GM03348 (cell line): ENCODE measurements around the gene BTNL8.

Experiments
- DNase-seq: peaks from one replicate; pipeline ENCODE4 v3.0.0; 2012; ENCODE audit warnings: low spot score

Gene BTNL8, protein sequence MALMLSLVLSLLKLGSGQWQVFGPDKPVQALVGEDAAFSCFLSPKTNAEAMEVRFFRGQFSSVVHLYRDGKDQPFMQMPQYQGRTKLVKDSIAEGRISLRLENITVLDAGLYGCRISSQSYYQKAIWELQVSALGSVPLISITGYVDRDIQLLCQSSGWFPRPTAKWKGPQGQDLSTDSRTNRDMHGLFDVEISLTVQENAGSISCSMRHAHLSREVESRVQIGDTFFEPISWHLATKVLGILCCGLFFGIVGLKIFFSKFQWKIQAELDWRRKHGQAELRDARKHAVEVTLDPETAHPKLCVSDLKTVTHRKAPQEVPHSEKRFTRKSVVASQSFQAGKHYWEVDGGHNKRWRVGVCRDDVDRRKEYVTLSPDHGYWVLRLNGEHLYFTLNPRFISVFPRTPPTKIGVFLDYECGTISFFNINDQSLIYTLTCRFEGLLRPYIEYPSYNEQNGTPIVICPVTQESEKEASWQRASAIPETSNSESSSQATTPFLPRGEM

DNA sequence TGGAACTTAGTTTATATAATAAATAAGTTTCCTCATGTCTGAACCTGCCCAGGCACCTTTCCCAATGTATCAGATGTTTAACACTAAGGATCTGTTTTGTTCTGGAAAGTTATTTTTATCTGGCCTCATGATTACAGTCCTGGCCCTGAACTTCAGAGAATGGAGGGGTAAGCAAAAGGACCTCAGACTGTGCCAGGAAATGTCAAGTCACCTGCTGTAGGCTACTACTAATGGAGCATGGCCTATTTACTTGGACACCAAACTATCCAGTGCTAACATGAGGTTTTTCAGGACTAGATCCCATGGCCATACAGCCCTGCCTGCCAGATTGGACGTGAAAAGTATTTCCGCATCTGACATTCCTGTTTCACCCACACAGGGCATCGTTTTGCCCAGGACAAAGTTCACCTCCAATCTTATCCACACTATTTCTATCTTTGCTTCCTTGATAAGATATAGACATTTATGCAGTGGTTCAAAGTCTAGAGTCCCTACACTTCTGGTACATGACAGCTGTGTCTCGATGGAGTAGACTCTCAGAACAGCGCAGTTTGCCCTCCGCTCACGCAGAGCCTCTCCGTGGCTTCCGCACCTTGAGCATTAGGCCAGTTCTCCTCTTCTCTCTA lies at the start of gene BTNL8:
Gene BTNL8 (plus strand): TSS at position 539 of the 626 bp plus-strand sequence. CDS start 152 bp downstream, outside the sequence.
- no peak for DNase-seq

DNA sequence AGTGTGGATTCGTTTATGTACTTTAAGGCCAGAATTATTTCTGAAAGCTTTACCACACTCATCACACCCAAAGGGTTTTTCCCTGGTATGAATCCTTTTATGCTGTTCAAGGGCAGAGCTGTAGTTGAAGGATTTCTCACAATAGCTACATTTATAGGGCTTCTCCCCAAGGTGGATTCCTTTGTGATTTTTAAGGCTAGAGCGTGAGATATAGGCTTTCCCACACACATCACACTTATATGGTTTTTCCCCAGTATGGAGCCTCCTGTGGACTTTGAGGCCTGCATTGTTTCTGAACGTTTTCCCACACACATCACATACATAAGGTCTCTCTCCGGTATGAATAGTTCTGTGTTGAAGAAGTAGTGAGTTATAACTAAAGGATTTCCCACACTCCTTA lies 49.1 kb upstream of the BTNL8 start:
- DNase-seq, result no peak

DNA sequence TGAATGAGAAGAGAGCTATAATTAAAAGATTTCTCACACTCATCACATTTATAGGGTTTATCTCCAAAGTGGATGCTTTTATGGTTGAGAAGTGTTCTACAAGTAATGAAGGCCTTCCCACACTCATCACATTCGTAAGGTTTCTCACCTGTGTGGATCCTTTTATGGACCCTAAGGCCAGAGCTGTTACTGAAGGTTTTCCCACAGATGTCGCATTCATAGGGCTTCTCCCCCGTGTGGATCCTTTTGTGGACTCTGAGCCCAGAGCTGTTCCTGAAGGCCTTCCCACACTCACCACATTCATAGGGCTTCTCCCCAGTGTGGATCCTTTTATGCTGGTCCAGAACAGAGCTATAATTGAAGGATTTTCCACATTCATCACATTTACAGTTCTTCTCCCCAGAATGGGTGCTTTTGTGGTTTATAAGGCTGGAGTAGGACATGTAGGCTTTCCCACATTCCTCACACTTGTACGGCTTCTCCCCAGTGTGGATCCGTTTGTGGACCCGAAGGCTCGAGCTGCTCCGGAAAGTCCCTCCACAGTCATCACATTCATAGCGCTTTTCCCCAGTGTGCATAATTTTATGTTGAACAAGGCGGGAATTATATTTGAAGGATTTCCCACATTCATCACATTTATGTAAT lies 48.4 kb upstream of the BTNL8 start:
- DNase-seq, result no peak

DNA sequence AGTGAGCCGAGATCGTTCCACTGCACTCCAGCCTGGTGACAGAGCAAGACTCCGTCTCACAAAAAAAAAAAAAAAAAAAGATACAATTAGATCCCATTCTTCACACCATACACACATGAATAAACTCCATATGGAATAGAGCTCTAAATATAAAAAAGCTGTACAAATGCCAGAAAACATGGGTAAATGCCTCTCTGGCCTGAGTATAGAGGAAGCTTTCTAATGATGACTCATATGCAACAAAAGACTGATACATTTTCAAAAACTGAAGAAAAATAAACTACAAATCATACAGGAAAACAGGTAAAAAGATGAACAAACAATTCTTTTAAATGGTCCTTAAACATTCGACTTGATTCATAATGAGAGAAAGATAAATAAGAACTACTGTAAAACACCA lies 46.5 kb upstream of the BTNL8 start:
- no peak for DNase-seq

GRCh38 chr5:180853121-180853847 lies 45.7 kb upstream of the BTNL8 start:
- no peak for DNase-seq

GRCh38 chr5:180853848-180854176 lies 45.1 kb upstream of the BTNL8 start:
- no peak for DNase-seq

DNA sequence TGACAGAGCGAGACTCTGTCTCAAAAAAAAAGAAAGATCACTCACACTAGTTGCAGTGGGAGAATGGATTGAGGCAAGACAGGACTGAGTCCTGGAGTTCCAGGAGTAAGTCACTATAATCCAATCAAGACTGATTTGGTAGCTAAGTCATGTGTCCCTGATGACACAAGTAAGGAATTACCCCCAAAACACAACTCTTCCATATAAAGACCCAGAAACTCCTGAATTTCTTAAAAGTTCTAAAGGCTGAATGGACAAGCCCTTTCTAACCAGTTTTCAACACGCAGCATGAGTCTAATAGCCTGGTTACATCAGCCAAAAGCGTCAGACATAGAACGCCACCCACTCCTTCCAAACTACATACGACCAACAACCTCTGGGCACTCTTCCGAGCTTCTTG lies 40.4 kb upstream of the BTNL8 start:
- DNase-seq, result no peak

DNA sequence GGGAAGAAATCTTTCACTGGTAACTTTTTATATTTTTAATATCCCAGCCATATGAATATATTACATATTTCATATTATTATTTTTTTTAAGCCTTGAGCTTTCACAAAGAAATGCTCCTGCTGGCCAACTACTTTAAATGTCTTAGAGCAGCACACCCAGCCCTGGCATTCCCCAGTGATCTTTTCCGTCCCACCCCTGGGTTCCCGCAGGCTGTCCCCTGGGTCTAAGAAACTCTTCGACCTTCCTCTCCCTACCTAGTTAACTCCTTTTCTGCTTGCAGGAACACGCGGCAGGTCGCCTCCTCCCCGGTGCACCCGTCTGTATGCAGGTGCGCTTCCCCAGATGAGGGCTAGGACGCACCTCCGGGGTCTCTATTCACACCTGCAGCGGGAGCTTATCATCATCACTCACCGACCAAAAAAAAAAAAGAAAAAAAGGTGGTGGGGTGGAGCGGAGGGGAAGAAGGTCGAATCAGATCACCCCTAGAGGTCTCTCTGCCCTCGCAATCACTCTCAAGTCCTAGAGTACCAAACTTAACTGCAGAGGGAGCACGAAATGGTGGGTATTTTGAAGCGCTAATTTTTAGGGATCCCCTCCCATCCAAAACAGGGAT lies 38.6 kb upstream of the BTNL8 start:
- DNase-seq, result peak; percentile 52

DNA sequence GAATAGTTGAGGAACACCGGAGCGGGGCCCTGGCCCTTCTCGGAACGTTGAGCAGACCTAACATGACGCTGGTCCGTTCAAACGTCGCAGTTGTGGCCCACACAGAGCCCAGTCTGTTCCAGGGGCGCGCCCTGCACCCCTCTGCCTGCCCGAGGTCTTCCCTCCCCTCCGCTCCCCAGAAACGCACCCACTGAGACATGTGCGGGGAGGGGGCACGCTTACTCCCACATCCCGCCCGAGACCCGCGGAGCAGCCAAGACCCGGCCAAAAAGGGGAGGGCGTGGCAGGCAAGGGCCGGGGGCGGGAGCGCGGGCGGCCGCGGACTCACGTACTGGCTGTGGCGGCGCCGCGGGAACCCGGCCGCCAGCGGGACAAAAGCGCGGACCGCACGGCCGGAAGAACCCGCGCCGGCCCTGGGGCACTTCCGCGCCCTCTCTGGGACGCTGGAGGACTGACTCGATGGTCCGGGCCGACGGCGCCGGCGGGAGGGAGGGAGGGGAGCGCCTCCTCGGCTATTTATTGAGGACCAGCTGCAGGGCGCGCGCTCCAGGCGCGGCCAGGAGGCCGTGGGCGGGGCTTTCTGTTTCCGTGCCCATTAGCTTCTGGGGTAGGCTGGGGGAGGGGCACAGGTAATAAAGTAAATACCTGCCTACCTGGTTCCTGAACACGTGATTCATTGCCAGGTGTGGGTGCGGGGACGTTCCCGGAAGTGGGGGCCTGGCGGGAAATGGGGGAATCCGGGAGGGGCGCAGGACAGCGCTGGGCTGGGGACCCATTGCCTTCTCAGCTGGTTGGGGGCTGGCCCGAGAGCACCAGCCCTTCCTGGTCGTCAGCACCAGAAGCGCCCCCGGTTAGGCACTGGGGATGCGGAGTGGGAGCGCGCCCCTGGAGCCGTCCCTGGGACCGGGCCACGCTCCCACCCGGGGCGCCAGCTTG lies 37.8 kb upstream of the BTNL8 start, which contains the start of gene ZFP62:
Gene ZFP62 (minus strand): TSS at position 390 of the 936 bp plus-strand sequence. CDS start 57 bp downstream, at position 333.
- DNase-seq, result peak; percentile 95

GRCh38 chr5:180862645-180863044 lies 36.3 kb upstream of the BTNL8 start:
- no peak for DNase-seq

GRCh38 chr5:180865981-180866695 lies 32.8 kb upstream of the BTNL8 start:
- no peak for DNase-seq

GRCh38 chr5:180866985-180867384 lies 32.0 kb upstream of the BTNL8 start:
- DNase-seq, result no peak

DNA sequence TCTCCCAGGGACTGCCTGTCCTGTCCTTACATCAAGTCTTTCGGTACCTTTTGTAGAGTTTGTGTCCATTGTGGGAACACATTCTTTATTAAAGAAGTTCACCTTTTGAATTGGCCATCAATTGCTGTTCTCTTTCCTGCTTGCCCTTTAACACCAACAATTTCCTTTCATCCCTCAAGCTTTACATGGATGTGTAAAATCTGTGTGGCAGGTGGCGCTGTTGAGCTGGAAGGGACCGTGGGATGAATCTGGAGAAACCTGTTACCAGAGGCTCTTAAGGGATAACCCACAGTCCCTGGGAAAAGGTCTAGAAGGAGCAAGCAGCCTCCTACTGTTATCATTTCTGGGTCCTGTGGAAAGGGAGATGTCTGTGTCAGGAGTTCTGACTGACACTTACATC lies 30.0 kb upstream of the BTNL8 start:
- DNase-seq, result peak; percentile 77

DNA sequence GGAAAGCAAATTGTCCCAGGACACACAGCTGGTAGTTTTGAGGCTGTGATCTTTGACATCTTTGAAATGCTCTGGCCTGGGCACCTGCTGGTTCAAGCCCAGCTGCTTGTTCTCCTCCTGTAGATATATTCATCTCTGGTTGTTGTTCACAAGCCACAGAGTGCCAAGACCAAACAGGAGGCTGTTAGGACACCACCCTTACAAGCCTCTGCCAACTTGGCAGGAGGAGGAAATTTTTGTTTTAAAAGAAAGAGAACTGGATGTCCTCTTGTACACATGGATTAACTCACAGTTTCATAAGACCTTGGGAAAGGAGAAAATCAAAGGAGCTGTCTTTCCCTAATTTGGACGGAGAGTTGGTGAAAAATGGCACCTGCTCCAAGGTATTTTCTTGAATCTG lies 29.4 kb upstream of the BTNL8 start:
- DNase-seq, result no peak

GRCh38 chr5:180870276-180871068 lies 28.5 kb upstream of the BTNL8 start:
- DNase-seq, result no peak

DNA sequence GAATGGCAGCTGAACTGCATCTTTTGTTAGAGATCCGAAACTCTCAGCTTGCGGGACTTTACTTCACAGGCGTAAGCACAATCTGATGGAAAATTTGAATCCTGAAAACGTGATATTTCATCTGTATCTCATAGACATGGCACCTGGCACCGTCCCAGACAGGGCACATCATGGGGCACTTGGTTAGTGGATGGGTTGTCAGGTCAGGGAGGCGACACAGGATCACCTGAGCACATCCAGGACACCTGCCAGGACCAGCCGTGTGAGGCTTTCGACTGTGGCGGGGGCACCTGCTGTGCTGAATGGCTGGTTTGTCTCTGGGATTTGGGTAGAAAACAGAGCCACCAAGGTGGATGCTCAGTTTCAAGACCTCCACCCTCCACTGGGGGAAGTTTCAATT lies 26.5 kb upstream of the BTNL8 start:
- no peak for DNase-seq

GRCh38 chr5:180873615-180874520 lies 25.1 kb upstream of the BTNL8 start:
- peak; percentile 12 for DNase-seq
